ENCODE data around the gene TBC1D7. TPM values are rescaled to one million over a fixed set of nuclear protein-coding genes. Genes with fewer than 3 reads are reported as not detected.

Gene TBC1D7
- total and polyA plus RNA-seq, 10 donors = 10.9 to 20.9 (median 15.7) TPM

GRCh38 chr6:13286181-13286580 is 42.2 kb downstream of the TBC1D7 start:
- 21 to 47% (median 37%) methylated on average over 4 of the region's 4 CpGs for WGBS, 5 donors
- H3K4me3 ChIP-seq = peak overlapping the region in 1 of 8 donors; percentile 35
- TF ChIP-seq POLR2AphosphoS5 (IDR thresholded peaks at IDR 0.05) (no peak), CTCF (IDR thresholded peaks at IDR 0.05 in 8 of 11, conservative IDR thresholded peaks at IDR 0.05 in 3 of 11) (no peak), POLR2A (IDR thresholded peaks at IDR 0.05) (no peak)
- peaks cover 0 to 38% (median 16%) of the 10 kb centered on the region in 6 donors for H3K4me1 ChIP-seq
- H3K36me3 ChIP-seq = peaks cover 0 to 99% (median 41%) of the 10 kb centered on the region in 6 donors
- intact Hi-C loops (cut with DNase I; ENCODE audit: low total_unique reads) = no loop called here
- peaks cover 0 to 21% (median 17%) of the 10 kb centered on the region in 8 donors for H3K9me3 ChIP-seq
- no peaks in the 10 kb centered on the region for H3K27me3 ChIP-seq (replicated peaks in 1 of 7)
- H3K27ac ChIP-seq = peak overlapping the region in 6 of 8 donors; percentile 27 to 52 (median 46)
- DNase-seq = no peak

DNA sequence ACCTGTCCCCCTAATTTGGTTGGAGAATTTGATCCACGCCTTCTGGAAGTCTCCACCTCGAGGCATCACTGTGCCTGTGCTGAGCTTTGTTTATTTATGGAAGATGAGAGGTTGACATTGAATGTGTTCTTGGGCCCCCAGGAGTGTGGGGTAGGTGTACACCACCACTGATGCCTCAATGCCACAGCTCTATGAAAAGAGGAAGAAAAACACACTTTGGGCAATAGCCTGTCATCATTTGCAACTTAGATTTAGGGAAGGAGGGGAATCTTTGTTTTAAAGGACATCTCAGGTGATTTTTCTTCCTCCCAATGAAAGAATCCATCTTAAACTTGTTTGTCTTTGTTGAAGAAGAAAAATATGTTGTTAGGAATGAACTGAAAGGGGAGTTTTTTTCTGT is 42.6 kb downstream of the TBC1D7 start:
- peak overlapping the region in 7 of 8 donors; percentile 27 to 52 (median 44) for H3K27ac ChIP-seq
- H3K27me3 ChIP-seq (replicated peaks in 1 of 7) = no peaks in the 10 kb centered on the region
- peaks cover 0 to 99% (median 42%) of the 10 kb centered on the region in 6 donors for H3K36me3 ChIP-seq
- H3K4me3 ChIP-seq = peak overlapping the region in 1 of 8 donors; percentile 35
- DNase-seq = no peak
- H3K9me3 ChIP-seq = peaks cover 0 to 21% (median 17%) of the 10 kb centered on the region in 8 donors
- TF ChIP-seq CTCF (IDR thresholded peaks at IDR 0.05 in 8 of 11, conservative IDR thresholded peaks at IDR 0.05 in 3 of 11) (no peak), POLR2A (IDR thresholded peaks at IDR 0.05) (no peak), POLR2AphosphoS5 (IDR thresholded peaks at IDR 0.05) (no peak)
- 63 to 87% (median 85%) methylated on average over 2 of the region's 2 CpGs for WGBS, 5 donors
- H3K4me1 ChIP-seq = peaks cover 0 to 43% (median 16%) of the 10 kb centered on the region in 6 donors
- intact Hi-C loops (cut with DNase I; ENCODE audit: low total_unique reads) = no loop called here

DNA sequence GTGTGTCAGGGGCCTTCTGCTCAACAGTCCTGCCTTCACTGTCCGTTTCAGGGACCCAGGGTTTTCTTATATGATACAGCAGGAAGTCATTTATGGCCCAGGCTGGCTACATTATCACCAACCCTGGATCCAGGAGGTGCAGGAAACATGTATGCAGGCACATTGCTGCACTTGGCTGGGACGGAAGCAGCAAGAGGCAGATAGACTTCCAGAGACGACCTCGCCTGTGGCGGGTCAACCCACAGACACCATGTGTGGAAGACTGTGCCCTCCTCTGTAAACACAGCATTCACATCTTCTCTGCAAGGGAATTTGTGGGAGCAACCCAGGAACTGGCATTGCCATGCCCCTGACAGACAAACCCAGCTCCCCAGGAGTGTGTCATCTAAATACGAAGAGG is 43.7 kb downstream of the TBC1D7 start:
- H3K36me3 ChIP-seq = peaks cover 0 to 99% (median 43%) of the 10 kb centered on the region in 6 donors
- WGBS, 5 donors = 70 to 78% (median 72%) methylated on average over 2 to 6 of the region's 6 CpGs
- H3K27ac ChIP-seq = peak overlapping the region in 3 of 8 donors; percentile 43 to 52 (median 48)
- no peak for DNase-seq
- no peaks in the 10 kb centered on the region for H3K27me3 ChIP-seq (replicated peaks in 1 of 7)
- H3K9me3 ChIP-seq = peaks cover 0 to 21% (median 17%) of the 10 kb centered on the region in 8 donors
- peaks cover 0 to 54% (median 19%) of the 10 kb centered on the region in 6 donors for H3K4me1 ChIP-seq
- TF ChIP-seq POLR2A (IDR thresholded peaks at IDR 0.05) = no peak
- peak in 2 of 3 donors; percentile 18 to 30 for TF ChIP-seq POLR2AphosphoS5 (IDR thresholded peaks at IDR 0.05)
- intact Hi-C loops (cut with DNase I; ENCODE audit: low total_unique reads) = no loop called here
- H3K4me3 ChIP-seq = peak overlapping the region in 1 of 8 donors; percentile 35

DNA sequence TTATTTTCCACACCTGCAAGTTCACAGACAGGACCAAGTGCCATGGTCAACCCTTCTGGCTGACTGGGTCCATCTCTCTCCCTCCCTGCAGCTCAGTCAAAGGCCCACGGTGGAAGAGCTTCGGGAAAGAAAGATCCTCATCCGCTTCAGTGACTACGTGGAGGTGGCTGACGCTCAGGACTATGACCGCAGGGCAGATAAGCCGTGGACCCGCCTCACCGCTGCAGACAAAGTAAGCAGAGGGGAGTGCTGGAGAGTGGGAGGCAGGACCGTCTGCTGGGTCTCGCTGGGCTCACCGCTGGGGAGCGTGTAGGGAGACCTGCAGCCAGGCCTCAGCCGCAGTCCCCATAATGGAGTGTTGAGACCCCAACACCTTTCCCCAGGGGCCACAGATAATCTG is 45.0 kb downstream of the TBC1D7 start:
- Histone ChIP-seq H3K4me1 (peaks cover 0 to 67% (median 23%) of the 10 kb centered on the region in 6 donors), H3K27ac (no peak overlapping the region), H3K36me3 (peaks cover 0 to 99% (median 38%) of the 10 kb centered on the region in 6 donors), H3K27me3 (replicated peaks in 1 of 7) (no peaks in the 10 kb centered on the region), H3K4me3 (no peak overlapping the region), H3K9me3 (peaks cover 0 to 19% (median 17%) of the 10 kb centered on the region in 8 donors)
- WGBS, 5 donors = 95 to 98% (median 97%) methylated on average over 14 of the region's 14 CpGs
- intact Hi-C loops (cut with DNase I; ENCODE audit: low total_unique reads) = no loop called here
- DNase-seq = no peak
- peak in 1 of 3 donors; percentile 27 for TF ChIP-seq POLR2AphosphoS5 (IDR thresholded peaks at IDR 0.05)
- no peak for TF ChIP-seq POLR2A (IDR thresholded peaks at IDR 0.05)
- TF ChIP-seq CTCF (IDR thresholded peaks at IDR 0.05 in 8 of 11, conservative IDR thresholded peaks at IDR 0.05 in 3 of 11) = no peak
